Activated CD4-positive, alpha-beta T cell treated with anti-CD3 and anti-CD28 coated beads for 24 hours (primary cell): ENCODE data around the gene BNIP5.
"Not testable (repeated sequence)": the region's sequence is repeated elsewhere in the genome, so short reads cannot be mapped to it uniquely, and the experiment has no call there.

ENCODE experiments used
- DNase-seq, 2 donors: peaks; one replicate each; pipeline ENCODE4 v3.0.0-alpha.2; 2020; ENCODE audit warnings: low read depth in 2 of 2

The BNIP5 gene

DNA sequence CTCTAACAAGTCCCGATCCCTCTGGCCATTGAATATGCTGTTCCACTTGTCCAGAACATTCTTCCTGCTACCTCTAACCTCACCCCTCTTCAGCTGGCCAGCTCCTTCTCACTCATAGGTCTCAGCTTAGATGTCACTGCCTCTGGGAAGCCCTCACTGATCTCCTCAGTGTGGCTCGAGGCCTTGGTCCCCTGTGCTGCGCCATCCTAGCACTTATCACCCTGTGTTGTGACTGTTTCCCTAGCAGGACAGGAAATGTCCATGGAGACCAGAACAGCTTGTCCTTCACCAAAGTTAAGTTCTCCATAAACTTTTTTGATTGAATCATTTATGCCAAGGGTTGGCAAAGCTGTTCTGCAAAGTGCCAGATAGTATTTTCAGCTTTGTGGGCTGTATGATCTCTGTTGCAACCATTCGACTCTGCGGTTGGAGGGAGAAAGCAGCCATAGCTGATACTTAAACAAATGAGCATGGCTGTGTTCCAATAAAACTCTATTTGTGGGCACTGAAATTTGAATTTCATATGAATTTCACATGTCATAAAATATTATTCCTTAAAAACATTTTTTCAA lies 6.5 kb upstream of the BNIP5 start:
- DNase-seq, result no peak

DNA sequence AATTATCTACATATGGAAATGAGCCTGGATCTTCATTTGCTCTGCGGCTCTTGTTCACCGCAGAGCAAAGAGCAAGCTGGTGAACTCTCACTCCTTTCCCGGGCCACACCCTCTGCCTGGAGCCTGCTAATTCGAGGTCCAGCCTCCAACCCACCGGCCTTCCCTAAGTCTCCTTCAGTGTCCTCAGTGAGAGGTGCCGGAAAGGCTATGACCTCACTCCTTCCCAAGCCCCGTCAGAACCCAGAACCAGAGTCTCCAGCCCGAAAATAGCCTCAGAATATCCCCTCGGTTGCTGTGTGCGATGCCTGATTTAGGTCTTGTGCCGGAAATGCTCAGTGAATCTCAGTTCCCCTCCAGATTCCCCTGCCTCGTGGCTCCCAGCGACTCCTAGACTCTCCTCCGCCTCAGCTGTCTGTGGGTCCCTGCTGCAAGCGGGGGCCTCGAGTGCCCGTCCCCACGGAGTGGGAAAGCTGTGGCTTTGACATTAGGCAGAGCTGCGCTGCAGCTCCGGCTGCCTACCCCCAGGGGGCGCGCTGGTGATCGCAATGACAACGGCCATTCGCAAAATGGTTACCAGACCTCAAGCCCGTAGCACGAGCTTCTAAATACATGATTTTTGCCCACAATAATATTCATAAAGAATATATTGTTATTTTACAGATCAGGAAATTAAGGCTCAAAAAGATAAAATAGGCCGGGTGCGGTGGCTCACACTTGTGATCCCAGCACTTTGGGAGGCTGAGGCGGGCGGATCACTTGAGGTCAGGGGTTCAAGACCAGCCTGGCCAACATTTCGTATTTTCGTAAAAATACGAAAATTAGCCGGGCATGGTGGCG lies 4.1 kb upstream of the BNIP5 start:
- DNase-seq, result peak; percentile 59 to 73

DNA sequence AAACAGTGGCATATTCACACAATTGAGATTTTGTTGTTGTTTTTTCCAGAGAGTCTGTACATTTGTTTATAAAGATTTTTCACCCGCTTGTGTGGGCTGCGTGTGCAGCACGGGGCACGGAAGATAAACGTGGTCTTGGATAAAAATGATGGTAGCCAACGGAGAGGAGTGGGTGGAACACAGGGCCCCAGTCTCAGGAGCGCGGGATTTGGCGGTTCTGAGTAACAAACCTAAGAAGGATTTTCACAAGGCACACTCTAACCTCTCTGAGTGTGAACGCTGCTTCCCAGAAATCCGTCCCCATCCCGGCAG lies 3.6 kb upstream of the BNIP5 start:
- no peak for DNase-seq

DNA sequence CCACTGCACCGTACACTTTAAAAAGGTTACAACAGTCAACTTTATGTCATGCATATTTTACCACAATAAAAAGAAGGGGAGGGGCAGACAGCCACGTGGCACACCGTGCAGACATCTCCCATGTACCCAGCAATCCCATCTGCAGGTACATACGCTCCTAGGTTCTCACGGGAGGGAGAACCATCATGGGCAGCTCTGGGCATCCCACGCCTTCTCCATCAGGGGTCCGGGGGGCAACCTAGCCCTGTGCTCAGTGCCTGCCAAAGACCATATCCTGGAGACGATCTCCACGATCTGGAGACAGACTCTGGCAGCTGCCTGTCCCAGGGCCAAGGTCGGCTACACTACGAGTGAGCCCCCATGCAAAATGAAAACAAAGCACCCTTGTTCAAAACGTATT lies 2.5 kb upstream of the BNIP5 start:
- DNase-seq, result no peak

DNA sequence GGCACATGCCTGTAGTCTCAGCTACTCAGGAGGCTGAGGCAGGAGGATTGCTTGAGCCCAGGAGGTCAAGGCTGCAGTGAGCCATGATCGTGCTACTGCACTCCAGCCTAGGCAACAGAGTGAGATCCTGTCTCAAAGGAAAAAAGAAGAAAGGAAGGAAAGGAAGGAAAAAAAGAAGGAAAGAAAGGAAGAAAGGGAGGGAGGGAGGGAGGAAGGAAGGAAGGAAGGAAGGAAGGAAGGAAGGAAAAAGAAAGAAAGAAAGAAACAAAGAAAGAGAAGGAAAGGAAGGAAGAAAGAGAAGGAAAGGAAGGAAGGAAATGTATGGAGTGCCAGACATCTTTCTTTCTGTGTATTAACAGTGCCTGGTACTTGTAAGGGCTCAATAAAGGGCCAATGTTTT lies 1.5 kb upstream of the BNIP5 start:
- not testable (repeated sequence) for DNase-seq

DNA sequence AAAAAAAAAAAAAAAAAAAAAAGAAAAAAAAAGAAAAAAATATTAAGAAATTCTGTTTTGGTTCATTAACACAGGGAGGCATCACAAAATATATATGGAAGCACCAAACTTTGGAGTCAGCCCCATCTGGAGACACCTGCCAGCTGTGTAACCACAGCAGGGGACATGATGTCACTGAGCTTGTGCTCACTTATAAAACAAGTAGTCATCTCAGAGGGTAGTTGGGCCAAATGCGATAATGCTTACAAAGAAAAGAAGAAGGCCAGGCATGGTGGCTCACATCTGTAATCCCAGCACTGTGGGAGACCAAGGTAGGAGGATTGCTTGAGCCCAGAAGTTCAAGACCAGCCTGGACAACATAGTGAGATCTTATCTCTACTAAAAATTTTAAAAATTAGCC lies 1.1 kb upstream of the BNIP5 start:
- DNase-seq, result no peak

DNA sequence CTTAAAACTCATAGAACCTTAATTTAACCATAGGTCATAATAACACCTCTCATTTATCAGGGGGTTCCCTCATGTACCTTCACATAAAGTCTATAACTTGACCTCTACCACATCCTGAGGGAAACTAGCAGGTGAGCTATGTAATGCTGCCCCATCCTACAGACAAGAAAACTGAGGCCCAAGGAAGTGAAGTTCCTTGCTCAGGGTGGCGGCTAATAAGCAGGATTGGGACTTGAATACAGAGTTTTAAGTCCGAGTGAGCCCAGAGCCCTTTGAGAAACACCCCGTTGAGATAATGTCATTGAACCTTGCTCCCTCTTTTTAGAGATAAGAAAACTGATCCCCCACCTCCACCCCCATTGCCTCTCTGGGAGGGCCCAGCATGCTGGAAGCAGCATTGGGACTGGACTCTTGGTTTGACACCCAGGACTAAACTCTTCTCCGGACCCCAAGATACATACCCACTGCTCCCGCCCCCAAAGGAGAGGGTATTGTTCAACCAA lies 429 bp downstream of the BNIP5 start:
- no peak for DNase-seq

DNA sequence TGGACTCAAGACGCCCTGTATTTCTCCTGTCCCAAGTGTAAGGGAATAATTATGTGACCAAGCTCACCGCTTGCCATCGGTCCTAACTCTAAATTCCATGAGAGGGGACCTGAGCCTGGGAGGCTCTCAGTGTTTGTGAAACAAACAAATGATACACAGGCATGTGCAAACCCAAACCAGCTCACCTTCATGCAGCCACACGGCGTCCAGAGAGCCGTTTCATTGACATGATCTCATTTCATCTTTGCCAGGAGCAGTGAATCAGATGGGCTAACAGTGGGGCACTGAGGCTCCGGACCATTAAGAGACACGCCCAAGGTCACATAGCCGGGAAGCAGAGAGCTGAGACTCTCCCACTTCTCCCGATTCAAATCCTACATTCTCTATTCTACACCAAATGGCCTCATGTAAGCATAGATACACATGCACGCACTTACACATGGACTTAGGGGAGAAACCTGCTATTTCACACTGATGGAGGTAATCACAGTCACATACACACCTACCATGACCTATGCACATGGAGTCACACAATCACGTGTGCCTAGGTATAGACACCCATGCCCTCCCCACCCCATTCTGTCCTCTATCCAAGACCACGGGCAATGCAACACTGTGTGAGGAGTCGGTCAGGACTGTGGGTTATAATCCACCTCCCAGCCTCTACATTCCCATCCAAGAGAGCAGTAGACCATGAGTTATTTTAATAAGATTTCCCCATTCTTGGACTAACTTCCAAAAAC lies 1.1 kb downstream of the BNIP5 start:
- no peak for DNase-seq

DNA sequence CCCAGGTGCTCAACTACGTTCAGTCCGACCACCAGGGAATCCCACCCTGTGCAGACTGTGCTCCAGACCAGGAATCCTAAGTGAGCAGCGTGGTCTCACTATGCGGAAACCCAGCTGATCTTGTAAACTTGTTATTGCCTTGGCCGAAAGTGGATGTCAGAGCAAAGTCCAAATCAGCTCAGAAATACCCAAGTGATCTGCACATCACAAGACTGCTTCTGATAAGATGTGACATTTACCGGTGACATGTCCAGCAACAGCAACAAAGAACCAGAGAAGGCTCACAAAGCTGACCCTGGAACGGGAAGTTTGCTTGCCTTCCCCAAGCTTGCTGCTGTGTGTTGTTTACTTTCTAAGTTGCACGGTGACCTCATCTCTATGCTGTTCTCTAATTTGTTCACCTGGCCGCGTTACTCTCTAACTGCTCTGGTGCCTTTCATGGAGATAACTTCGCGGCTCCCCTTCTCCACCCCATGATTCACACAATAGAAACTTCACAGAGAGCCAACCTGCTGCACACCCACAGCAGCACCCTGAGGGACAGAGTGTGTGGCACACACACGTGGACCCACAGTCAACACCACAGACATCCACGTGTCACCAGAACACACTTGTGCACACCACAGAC lies 1.7 kb downstream of the BNIP5 start:
- no peak for DNase-seq

DNA sequence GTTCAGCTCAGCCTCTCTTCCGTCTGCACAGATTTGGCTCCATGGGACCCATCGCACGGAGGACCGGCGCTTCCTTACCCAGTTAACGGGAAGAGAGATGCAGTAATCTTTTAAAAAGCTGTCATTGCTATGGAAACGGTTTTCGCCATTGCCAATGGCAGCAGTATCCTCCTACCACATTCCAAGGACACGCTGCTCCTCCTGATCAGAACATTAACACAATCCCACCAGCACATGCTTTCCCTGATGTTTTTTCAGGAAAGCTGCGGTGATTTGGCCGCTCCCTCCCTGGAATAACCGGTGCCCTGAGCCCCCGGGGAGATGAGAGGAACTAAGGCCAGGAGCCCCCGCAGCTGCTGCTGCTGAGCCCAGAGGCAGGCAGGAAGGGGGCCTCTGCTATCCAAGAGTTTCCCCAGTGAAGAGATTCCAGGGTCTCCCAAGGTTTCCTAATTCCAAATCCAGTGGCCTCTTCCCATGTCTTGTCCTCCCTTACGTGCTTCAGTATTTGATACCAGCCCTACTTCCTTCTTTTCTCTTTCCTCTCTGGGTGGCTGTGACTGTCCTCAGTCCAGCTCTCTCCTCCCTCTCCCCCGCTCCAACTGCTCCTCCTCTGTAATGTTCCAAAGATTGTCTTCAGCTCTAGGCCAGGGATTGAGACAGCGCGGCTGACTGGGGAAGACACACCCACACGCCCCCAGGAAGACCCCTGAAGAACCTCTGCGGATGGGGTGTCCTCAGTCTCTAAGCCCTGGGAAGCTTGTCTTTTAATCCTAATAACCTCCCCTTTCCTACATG lies 2.6 kb downstream of the BNIP5 start:
- DNase-seq, result no peak

DNA sequence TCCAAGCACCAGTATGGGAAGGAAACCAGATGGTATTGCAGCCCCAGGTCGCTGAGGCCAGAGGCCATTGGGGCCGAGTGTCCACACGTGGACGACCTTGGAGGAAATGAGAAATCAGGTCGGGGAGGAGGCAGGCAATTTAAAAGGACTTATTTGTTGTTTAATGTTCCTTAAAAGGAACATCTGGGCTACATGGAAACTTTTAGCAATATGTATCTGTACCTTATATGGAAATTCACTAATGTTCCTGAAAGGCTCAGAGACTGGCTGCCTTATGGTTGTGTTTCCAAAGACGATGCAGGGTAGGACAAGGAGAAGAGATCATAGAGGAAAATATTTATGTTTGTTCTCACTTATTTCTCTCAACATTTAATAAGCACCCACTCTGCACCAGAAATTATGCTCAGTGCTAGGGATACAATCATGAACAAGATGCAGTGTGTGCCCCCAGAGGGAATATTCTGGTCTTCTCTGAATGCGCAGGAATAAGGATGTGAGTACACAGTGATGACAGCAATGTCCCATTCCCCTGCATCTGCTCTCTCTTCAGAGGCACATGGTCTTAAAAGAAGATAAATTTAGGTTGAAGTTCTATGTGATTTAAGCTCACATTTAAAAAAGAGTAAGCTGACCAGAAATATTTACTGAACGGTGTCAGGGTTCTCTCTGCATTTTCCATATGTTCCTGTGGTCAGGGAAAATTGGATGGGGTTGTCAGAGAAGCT lies 3.4 kb downstream of the BNIP5 start:
- DNase-seq, result no peak

DNA sequence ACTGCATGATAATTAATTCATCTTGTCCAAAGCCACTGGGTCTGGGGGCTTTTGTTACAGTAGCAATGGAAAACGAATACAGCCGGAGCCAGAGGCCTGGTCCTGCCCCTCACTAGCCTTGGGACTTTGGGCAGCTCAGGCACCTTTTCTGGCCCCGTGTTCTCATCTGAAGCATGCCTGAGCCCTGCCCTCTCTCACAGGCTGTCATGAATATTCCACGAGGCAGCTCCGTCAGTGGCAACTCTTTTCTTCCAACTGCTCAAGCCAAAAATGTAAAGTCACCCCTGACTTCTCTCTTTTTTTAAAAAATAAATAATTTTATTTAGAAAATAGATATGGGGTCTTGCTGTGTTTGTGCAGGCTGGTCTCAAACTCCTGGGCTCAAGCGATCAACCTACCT lies 5.3 kb downstream of the BNIP5 start:
- DNase-seq, result no peak

DNA sequence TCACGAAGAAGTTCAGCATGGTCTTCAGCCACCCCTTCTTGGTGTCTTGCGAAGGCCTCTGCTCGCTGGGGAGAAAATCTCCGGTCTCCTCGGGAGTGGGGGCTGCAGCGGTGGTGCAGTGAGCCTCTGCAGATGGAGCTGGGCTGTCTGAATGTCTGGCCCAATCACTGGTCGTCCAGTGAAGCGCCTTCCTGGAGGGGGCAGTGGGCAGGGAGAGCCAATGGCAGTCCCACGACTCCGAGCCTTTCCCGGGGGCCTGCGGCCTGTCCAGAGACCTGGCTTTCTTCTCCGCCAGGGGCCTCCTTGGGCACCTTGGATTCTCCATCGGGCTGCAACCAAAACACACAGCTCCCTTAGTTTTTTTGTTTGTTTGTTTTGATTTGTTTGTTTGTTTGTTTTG lies 6.3 kb downstream of the BNIP5 start:
- DNase-seq, result no peak

DNA sequence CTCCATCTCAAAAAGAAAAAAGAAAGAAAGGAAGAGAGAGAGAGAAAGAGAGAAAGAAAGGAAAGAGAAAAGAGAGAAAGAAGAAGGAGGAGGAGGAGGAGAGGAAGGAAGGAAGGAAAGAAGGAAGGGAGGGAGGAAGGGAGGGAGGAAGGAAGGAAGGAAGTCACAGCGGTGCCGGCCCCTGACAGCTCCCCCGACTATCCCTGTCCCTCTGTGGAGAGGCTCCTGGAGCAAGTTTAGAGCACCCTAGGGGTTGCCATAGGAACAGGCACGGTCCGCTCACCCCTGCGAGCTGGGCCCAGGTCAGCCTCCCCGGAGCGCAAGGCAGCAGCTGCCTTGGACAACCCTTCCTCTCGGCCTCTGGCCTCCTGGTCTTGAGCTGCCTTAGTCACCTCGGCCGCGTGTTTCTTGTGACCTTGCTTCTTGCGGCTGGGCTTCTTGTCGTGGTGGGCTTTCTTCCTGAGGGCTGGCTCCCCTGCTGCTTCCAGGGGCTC lies 6.8 kb downstream of the BNIP5 start:
- DNase-seq, result no peak

DNA sequence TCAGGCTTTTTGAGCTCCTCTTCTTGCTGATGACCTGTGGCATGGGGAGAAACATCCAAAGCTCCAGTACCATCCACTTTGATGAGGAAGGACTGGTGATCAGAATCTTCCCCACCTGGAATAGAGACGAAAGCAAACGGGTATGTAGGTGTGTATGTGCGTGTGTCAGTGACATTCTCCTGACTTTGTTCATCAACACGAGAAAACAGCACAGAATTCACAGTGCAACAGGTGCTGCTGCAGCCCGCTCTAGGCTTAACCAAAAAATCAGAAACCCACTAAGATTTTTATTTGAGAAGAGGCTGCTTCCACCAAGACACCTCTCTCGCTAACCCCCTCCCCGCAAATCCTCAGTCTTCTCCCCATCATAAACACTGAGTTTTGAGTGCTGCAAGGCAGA lies 8.1 kb downstream of the BNIP5 start:
- no peak for DNase-seq

DNA sequence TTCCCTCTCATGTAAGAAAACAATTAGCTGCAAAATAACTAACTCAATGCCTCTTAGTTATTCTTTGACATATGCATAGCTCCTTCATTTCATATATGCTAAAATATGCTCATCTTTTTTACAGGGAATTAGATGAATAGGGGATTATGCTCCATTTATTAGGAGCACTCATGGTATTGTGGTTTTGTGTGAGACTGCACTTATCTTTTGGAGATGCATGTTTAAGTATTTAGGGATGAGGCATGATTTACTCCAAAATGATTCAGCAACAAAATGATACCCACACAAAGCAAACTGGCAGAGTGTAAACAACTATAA lies 8.8 kb downstream of the BNIP5 start:
- DNase-seq, result no peak

DNA sequence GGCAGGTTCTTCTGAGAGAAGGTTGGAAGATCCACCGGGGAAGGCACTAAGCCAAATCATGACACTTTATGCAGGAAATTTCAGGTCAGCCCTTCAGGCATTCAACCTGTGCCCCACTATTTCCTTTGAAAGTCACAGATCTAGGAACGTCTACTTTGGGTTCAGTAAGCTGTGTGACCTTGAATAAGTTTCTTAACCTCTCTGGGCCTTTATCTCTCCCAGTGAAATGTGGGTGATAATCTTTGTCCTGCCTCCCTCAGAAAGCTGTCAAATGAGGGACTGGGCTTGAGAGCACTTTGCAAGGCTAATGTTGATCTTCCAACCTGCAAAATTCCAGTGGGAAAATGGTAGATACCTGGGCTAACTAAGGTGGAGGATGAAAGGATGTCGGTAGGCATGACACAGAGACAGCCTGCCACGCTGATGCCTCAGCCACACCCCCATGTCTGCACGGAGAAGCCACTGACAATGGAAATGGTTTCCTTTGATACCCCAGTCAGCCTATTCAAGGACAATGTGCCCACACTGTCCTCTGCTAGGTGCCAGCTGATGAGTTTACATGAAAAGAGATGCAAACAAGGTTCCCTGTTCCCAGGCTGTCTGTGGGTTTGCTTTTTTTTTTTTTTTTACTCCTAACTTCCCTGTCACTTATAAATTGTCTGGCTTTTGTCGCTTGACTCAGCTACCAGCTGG lies 9.3 kb downstream of the BNIP5 start:
- no peak for DNase-seq

DNA sequence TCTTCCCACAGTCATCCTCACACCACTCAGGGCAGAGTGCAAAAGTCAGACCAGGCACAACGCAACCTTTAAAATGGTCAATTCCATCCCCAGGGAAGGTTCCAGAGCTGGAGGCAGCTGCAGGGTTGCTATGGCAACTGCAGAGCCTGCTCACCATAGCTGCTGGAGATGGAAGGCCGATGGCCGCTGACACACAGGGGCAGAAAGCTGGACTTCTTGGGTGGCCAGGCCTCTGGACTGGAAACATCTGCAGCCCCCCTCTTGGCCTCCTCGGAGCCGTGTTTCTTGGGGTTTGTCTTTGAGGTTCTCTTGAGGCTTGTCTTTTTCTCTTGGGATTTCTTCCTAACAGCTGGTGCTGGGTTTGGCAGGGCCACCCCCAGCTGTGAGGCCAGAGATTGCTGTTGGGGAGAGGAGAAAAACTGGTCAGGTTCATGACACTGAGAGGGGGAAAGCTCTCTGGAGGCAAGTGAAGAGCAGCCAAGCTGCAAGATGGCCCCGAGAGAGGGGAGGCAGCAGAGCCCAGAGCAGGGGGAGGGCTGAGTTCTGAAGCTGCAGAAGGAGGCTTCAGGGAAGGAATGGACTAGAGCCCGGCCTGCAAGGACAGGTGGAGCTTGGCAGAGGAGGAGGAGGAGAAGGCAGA lies 10.2 kb downstream of the BNIP5 start:
- DNase-seq, result no peak

DNA sequence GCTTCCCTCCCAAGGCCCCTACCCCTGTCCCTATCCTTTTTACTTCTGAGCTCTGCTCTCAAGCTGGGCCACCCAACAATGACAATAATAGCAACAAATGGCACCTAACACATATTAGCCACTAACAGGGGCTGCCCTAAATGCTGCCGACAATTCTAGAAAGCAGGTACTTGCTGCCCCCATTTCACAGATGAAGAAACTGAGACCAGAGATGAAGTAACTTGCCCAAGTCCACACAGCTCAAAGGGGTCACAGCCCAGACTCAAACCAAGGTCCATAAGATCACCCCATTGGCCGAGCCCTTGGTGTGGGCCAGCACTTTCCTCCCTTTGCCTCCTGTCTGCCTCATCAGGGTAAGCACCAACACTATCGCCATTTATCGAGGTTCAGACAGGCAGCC lies 12.0 kb downstream of the BNIP5 start:
- DNase-seq, result no peak

DNA sequence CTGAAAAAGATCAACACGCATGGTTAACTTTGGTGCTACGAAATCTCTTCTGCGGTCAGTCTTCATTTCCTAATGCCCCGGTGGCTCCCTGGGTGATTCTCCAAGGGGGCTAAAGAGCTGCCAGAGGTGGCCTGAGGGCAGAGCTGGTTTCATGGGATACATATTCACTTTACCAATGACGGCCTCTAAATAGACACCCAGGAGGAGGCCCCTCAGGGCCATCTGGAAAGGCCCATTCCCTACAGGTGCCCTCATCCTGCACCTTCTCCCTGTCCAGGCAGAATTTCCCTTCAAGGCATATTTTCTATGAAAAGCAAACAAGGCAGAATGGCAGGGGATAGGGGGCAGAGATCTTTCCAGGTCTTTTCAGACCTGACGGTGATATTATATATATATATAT lies 12.5 kb downstream of the BNIP5 start:
- DNase-seq, result no peak
